HG02798 (cell line): ENCODE measurements around the gene LRIG1.
A peak's percentile ranks its signal among the peaks of the same experiment; 100 is the strongest.

Source experiments
- ATAC-seq: cut with Tn5 transposase; IDR thresholded peaks from one replicate; pipeline ENCODE4 v1.9.1; 2021; ENCODE audit warnings: mild to moderate bottlenecking; ENCODE audit not compliant: unreplicated experiment, poor library complexity

Gene LRIG1

DNA sequence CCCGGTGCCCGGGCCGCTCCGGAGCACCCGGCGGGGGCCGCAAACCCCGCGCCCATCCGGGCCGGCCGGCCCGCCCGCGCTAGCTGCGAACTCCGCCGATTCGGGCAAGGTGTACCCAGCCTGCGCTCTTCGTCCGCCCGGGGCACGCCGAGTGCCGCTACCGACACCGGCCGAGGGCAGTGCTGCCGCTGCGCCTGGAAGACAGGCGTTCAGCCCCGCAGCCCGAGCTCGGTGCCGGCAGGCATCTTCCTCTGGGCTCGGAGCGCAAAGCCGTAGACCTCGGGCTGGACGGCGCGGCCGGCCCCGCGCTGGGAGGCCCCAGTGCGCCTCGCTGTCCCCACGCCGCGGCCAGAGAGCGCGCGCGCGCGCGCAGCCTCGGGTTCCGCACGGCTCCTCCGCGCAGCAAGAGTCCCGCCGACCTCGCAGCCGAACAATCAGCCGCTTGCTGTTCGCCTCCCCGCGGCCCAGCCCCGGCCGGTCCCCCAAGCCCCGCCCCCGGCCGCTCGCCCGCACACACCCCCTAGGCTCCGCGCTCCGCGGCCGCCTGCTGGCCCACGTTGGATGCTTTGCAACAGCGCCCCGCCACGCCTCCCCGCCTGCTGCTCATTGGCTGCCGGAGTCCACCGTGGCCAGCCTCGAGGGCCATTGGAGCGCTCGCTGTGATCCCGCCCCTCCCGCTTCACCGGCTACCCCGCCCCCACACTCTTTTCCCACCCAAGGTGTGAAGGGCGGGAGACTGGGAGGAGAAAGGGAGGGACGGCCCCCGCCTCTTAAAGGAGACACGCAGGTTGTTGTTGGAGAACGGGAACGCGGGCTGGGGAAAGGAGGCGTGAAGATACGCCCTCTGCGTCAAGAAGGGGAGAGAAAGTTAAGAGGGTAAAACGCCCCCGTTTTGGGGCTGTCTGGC lies at the start of gene LRIG1:
Gene LRIG1 (minus strand): TSS at position 447 of the 907 bp plus-strand sequence. CDS start 615 bp downstream, outside the sequence.
- peak; percentile 97 for ATAC-seq

- no peak for ATAC-seq
Observed at GRCh38 chr3:66544619-66545429, 44.0 kb upstream of the LRIG1 start.

DNA sequence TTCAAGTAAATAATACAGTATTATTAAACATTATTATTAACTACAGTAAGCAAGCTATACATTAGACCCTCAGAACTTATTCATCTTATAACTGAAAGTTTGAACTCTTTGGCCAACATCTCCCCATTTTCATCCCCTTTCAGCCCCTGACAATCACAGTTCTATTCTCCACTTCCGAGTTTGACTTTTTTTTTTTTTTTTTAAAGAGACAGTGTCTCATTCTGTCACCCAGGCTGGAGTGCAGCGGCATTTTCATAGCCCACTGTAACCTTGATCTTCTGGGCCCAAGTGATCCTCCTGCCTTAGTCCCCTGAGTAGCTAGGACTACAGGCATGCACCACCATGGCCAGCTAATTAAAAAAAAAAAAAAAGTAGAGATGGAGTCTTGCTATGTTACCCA lies 41.3 kb upstream of the LRIG1 start:
- no peak for ATAC-seq

GRCh38 chr3:66539466-66539989 lies 38.7 kb upstream of the LRIG1 start:
- no peak for ATAC-seq

- no peak for ATAC-seq
Observed at GRCh38 chr3:66538390-66538789, 37.6 kb upstream of the LRIG1 start.

GRCh38 chr3:66537735-66538134 lies 36.9 kb upstream of the LRIG1 start:
- ATAC-seq = no peak

- ATAC-seq = no peak
Observed at GRCh38 chr3:66536791-66537190, 36.0 kb upstream of the LRIG1 start.

DNA sequence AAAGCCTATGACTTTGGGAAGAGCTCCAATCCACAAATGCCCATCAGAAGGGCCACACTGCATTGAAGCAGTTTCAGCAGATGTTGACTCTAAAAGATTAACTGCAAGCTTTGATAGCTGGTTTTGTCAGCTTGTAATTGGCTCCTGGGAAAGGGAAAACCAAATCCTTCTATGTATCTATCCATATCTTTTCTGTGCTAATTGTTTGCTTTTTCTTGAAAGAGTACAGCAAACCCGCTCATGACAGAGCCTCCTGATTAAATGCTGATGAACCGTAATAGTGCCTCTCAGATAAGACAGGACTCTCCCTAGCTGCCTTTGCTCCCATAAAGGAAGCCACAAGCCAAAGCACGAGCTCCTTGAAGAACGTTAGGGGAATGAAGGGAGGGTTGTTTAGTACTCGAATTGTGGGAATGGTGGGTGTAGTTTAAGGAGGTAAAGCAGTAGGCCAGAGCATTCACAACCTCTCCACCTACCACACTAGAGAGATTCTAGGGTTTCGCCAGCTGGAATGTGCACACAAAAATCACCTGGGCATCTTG lies 33.6 kb upstream of the LRIG1 start:
- no peak for ATAC-seq

- no peak for ATAC-seq
Observed at GRCh38 chr3:66532613-66533012, 31.8 kb upstream of the LRIG1 start.

- ATAC-seq = no peak
Observed at GRCh38 chr3:66532160-66532587, 31.4 kb upstream of the LRIG1 start.

DNA sequence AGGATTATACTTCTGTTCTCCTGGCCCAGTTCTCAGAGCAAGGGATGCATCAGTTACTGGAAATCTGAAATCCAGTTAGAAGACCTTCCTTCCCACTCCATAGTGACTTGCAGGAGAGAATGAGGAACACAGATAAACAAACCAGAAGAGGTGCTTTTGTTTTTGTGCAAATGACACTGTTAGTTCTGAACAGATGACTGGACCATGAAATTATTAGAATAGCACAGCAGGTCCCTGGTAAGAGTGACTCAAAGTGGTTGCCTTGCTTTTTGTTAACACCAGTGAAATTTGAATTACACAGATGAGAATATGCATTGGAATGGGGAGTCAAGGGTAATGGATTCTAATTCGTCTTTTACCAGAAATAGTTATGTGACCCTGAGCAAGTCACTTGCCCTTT lies 30.4 kb upstream of the LRIG1 start:
- no peak for ATAC-seq

DNA sequence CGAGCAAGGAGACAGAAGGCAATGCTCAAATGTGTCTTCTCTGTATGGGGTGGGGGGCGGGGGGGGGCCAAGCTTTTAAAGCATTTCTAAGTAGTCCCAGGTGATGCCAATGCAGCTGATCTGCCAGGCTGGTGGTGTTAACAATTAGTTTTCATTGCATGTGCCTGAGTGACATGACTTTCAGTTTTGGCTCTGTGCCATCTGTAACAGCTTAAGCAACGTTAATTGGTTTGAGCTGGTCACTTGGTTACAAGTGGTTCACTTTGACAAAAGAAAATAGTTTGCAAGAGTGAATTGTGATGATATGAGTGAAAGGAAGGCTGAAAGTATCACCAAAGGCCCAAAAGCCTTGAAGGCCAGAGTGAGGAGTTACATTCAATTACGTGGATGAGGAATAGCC lies 26.4 kb upstream of the LRIG1 start:
- ATAC-seq = no peak

DNA sequence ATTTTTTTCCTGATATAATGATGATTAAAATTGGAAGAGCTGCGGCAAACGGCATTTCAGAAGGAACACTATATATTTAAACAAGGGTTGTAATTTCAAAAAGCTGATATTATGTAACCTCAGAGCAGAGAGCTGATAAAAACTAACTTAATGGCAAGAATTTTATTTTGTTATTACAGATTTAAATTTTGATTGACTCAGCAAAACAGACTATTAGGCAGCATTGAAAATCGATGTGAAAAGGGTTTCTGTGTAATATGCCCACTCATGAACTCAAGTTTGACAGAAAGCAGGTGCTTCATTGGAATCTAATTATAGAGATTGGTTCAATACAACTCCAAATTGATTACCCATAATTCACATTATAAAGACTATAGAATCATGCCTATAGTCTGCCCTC lies 24.9 kb upstream of the LRIG1 start:
- ATAC-seq = no peak

DNA sequence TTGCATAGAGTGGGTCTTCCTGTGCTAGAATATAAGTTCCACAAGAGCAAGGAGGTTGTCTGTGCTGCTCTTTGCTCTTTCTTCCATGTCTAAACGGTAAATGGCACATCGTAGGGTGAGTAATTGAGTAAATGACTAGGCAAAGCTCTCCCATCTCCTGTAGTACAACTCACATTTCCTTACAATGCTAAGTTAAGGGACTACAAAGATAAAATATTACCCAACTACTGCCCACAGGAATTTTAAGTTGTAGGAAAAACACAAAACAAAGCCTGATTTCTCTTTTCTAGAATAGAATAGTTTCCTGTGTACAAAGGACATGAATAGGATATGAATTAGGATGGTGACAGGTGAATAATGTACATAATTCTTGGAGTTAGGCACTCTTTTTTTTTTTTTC lies 19.9 kb upstream of the LRIG1 start:
- ATAC-seq = no peak

GRCh38 chr3:66518644-66519043 lies 17.8 kb upstream of the LRIG1 start:
- ATAC-seq = no peak

DNA sequence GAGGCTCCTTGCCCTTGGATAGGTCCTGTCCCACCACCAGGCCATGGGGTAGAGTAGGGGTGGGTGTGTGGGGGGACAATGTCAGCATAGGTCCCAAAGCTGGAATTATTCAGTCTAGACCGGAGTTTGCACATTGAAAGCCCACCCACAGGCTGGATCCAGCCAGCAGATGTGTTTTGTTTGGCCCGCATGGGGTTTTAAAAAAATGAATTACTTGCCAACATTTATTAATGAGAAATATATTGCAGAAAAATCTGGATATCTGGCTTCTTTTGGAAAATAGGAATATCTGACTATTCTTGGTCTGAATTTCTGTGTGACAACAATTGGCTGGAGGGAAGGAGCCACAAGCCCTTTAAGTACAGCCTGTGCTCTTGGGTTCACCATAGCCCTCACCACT lies 17.3 kb upstream of the LRIG1 start:
- ATAC-seq = no peak

DNA sequence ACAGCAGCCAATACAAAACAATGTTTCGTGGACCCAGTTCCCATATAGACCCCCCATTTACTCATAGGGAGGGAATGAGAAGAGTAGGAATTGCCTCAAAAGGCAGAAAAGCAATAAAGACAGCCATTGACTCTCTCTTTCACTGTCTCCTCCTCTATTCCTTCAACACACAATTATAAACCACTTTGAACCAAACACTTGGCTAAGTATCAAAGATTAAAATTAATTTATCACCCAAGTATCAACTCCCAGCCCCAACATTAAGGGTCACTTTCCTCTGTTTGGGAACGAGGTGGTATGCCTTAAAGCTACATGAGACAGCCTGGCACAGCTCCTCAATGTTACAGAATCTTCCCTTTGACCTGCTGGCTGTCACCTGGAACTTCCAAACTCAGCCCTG lies 16.4 kb upstream of the LRIG1 start:
- ATAC-seq = no peak

DNA sequence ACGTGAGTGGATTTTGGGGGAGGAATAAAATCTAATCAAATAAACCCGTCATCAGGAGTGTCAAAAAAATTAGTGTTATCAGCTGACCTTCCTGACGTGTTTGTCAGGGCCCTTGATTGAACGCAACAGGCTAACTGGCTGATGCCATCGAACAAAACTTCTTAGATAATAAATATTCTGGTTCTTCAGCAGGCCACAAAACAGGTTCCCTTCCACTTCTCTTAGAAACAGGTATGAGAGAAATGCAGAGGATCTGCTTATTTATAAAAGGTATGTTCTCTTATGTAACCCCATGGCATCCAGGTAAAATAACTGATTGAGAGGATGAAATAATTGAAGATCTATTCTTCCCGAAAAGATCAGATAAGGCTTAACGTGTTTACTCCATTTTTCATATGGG lies 7.6 kb upstream of the LRIG1 start:
- ATAC-seq = no peak

DNA sequence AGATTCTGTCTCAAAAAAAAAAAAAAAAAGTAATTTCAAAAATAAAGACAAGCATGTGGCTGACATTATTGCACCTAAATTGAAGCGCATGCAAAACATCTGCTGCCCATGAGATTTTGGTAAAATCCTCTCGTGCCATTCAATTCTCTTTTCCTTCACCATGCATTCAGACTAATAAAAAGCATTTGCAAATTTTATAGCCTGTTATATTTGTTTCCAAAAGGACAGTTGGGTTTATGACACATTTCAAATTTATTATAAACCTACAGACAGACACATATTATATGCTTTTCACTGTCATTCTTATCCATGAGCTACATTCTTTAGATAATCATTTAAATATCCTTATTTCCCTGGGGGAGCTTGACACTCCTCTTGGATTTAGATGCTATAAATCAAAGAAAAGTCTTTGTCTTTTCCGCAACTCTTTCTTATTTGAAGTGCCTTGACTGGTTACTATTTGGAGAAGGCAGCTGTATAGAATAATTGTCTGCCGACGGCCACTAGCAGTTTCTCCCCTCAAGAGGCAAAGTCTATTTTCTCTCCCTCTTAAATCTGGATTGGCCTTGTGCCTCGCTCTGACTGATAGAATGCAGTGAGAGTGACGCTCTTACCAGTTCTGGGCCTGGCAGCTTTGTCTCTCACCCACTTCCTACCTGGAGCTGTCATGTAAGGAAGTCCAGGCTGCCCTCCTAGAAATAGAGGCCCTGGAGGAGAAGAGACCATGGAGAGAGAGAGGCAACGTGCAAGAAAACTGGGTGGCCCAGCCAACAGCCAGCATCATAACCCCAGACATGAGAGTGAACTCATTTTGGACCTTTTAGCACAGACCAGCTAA lies 6.8 kb upstream of the LRIG1 start:
- no peak for ATAC-seq

GRCh38 chr3:66506154-66506553 lies 5.3 kb upstream of the LRIG1 start:
- no peak for ATAC-seq
